Natural killer cell (primary cell): ENCODE measurements around the gene KCTD12. TPM values are rescaled to one million over a fixed set of nuclear protein-coding genes. Genes with fewer than 3 reads are reported as not detected.

Experiments
- ATAC-seq, 3 donors: fragments of 150-1000 bp in 2 of 3; fragments of 200-7000 bp in 1 of 3; cut with Tn5 transposase; 1 replicate in 1 of 3; 2 replicates in 2 of 3; pipeline ENCODE4 v1.10.0; 2021; ENCODE audit warnings: mild to moderate bottlenecking in 2 of 3, moderate library complexity in 2 of 3
- DNase-seq, 2 donors: peaks; one replicate each; pipeline versions ENCODE4 v3.0.0 to v3.0.0-alpha.2; 2013 to 2021; ENCODE audit warnings: mixed read lengths in 1 of 2
- H3K27ac ChIP-seq: one replicate; pipeline ENCODE4 v1.5.1; 2013; ENCODE audit warnings: mild to moderate bottlenecking, low read length
- H3K27me3 ChIP-seq: one replicate; pipeline ENCODE4 v1.6.1; 2013; ENCODE audit warnings: low read length; ENCODE audit not compliant: control insufficient read depth, insufficient read depth
- H3K36me3 ChIP-seq: one replicate; pipeline ENCODE4 v1.6.1; 2013; ENCODE audit warnings: low read length; ENCODE audit not compliant: control insufficient read depth, insufficient read depth
- H3K4me1 ChIP-seq: one replicate; pipeline ENCODE4 v1.6.1; 2013; ENCODE audit warnings: low read length; ENCODE audit not compliant: control insufficient read depth, insufficient read depth
- H3K4me3 ChIP-seq: one replicate; pipeline ENCODE4 v1.5.1; 2013; ENCODE audit warnings: low read length
- H3K9me3 ChIP-seq: one replicate; pipeline ENCODE4 v1.6.1; 2013; ENCODE audit warnings: low read length; ENCODE audit not compliant: control insufficient read depth, insufficient read depth
- H3K27ac Mint-ChIP-seq, 2 donors: one replicate each; pipeline ENCODE4 v1.8.0; 2022; ENCODE audit warnings: mild to moderate bottlenecking in 2 of 2, mixed read lengths in 2 of 2, moderate library complexity in 1 of 2
- H3K27me3 Mint-ChIP-seq, 2 donors: one replicate each; pipeline ENCODE4 v1.8.0; 2022; ENCODE audit warnings: low read depth in 2 of 2, mixed read lengths in 2 of 2
- H3K36me3 Mint-ChIP-seq: one replicate; pipeline ENCODE4 v1.8.0; 2022; ENCODE audit warnings: mixed read lengths
- H3K4me1 Mint-ChIP-seq, 2 donors: one replicate each; pipeline ENCODE4 v1.8.0; 2022; ENCODE audit warnings: mixed read lengths in 2 of 2
- H3K4me3 Mint-ChIP-seq: one replicate; pipeline ENCODE4 v1.8.0; 2022; ENCODE audit warnings: mild to moderate bottlenecking, moderate library complexity, mixed read lengths
- H3K9me3 Mint-ChIP-seq, 2 donors: one replicate each; pipeline ENCODE4 v1.8.0; 2022; ENCODE audit warnings: mixed read lengths in 2 of 2
- CTCF ChIP-seq: fragments of 200-600 bp; IDR thresholded peaks from one replicate; pipeline ENCODE4 v1.8.0; 2022; ENCODE audit warnings: antibody characterized with exemption
- WGBS: methylation state at CpG from one replicate; pipeline ENCODE4 v1.1.7; 2013; ENCODE audit warnings: missing lambda C conversion rate; ENCODE audit not compliant: insufficient coverage; 5-methylcytosine and 5-hydroxymethylcytosine counted together
- intact Hi-C: fragments of 100-400 bp; cut with micrococcal nuclease; formaldehyde crosslinking; loops from one replicate; pipeline ENCODE4 v1.14.2; 2022
- total RNA-seq, 4 donors: library from RNA; stranded (reverse); fragments of 120-200 nt in 1 of 4; gene quantifications; one replicate each; pipeline versions ENCODE4 v1.2.3 to v1.2.4, GENCODE V29; 2013 to 2022

Gene KCTD12
- total RNA-seq, 3 donors from 2014 or later (not counting 1 experiment from before 2014, with no cell fraction given), result 2.4 to 6.0 (median 4.8) TPM

- Histone ChIP-seq H3K9me3 (no peaks in the 10 kb centered on the region), H3K4me3 (peak overlapping the region; percentile 51), H3K4me1 (peaks cover 24% of the 10 kb centered on the region), H3K36me3 (no peaks in the 10 kb centered on the region), H3K27me3 (peaks cover 27% of the 10 kb centered on the region), H3K27ac (no peak overlapping the region)
- ATAC-seq, result no peak
- no peak for TF ChIP-seq CTCF
- Mint-ChIP-seq H3K36me3 (no peaks in the 10 kb centered on the region), H3K4me1 (peaks cover 12 to 23% of the 10 kb centered on the region in 2 donors), H3K9me3 (no peaks in the 10 kb centered on the region), H3K27me3 (peaks cover 41 to 47% of the 10 kb centered on the region in 2 donors), H3K27ac (peak overlapping the region in 1 of 2 donors; percentile 57), H3K4me3 (peak overlapping the region; percentile 85)
- intact Hi-C loops, result no loop called here
- 14% methylated on average over 9 of the region's 9 CpGs for WGBS
- DNase-seq, result no peak
Measured at GRCh38 chr13:76884907-76885202, 1.4 kb downstream of the KCTD12 start.

- no peak overlapping the region for H3K4me3 ChIP-seq
- Mint-ChIP-seq H3K27ac (peak overlapping the region in 1 of 2 donors; percentile 57), H3K27me3 (peaks cover 37 to 42% of the 10 kb centered on the region in 2 donors), H3K9me3 (no peaks in the 10 kb centered on the region), H3K4me1 (peaks cover 17 to 28% of the 10 kb centered on the region in 2 donors), H3K36me3 (no peaks in the 10 kb centered on the region), H3K4me3 (peak overlapping the region; percentile 85)
- 81% methylated on average over 14 of the region's 15 CpGs for WGBS
- intact Hi-C loops, result no loop called here
- H3K27me3 ChIP-seq, result peaks cover 27% of the 10 kb centered on the region
- ATAC-seq, result no peak
- no peaks in the 10 kb centered on the region for H3K36me3 ChIP-seq
- H3K9me3 ChIP-seq, result no peaks in the 10 kb centered on the region
- no peak for TF ChIP-seq CTCF
- H3K4me1 ChIP-seq, result peaks cover 26% of the 10 kb centered on the region
- H3K27ac ChIP-seq, result no peak overlapping the region
- DNase-seq, result peak in 1 of 2 donors; percentile 14
Measured at GRCh38 chr13:76884186-76884906, 1.9 kb downstream of the KCTD12 start.

- Histone ChIP-seq H3K27ac (no peak overlapping the region), H3K4me3 (no peak overlapping the region), H3K4me1 (peaks cover 26% of the 10 kb centered on the region), H3K27me3 (peaks cover 27% of the 10 kb centered on the region), H3K36me3 (no peaks in the 10 kb centered on the region), H3K9me3 (no peaks in the 10 kb centered on the region)
- intact Hi-C loops, result no loop called here
- Mint-ChIP-seq H3K4me3 (no peak overlapping the region), H3K9me3 (no peaks in the 10 kb centered on the region), H3K4me1 (peaks cover 25 to 34% of the 10 kb centered on the region in 2 donors), H3K27ac (no peak overlapping the region), H3K27me3 (peaks cover 27 to 31% of the 10 kb centered on the region in 2 donors), H3K36me3 (no peaks in the 10 kb centered on the region)
- 75% methylated on average over 2 of the region's 3 CpGs for WGBS
- DNase-seq, result no peak
- no peak for ATAC-seq
- no peak for TF ChIP-seq CTCF
Measured at GRCh38 chr13:76883236-76883635, 3.0 kb downstream of the KCTD12 start.

GRCh38 chr13:76882431-76882830 is 3.8 kb downstream of the KCTD12 start:
- no peak for ATAC-seq
- intact Hi-C loops, result no loop called here
- peaks cover 25 to 32% of the 10 kb centered on the region in 2 donors for H3K4me1 Mint-ChIP-seq
- no peaks in the 10 kb centered on the region for H3K9me3 Mint-ChIP-seq
- 21% methylated on average over 3 of the region's 4 CpGs for WGBS
- H3K27ac ChIP-seq, result no peak overlapping the region
- H3K36me3 ChIP-seq, result no peaks in the 10 kb centered on the region
- H3K4me3 Mint-ChIP-seq, result no peak overlapping the region
- peaks cover 26% of the 10 kb centered on the region for H3K27me3 ChIP-seq
- H3K9me3 ChIP-seq, result no peaks in the 10 kb centered on the region
- peaks cover 25 to 29% of the 10 kb centered on the region in 2 donors for H3K27me3 Mint-ChIP-seq
- H3K4me3 ChIP-seq, result no peak overlapping the region
- peaks cover 26% of the 10 kb centered on the region for H3K4me1 ChIP-seq
- H3K36me3 Mint-ChIP-seq, result no peaks in the 10 kb centered on the region
- DNase-seq, result no peak
- TF ChIP-seq CTCF, result no peak
- H3K27ac Mint-ChIP-seq, result no peak overlapping the region
